ENCODE results near the gene MUC21. TPM values are rescaled to one million over a fixed set of nuclear protein-coding genes. Genes with fewer than 3 reads are reported as not detected.
"Not testable (repeated sequence)": the region's sequence is repeated elsewhere in the genome, so short reads cannot be mapped to it uniquely, and the experiment has no call there.

The MUC21 gene
- total RNA-seq, 1 experiment from 2014 or later, result not detected

DNA sequence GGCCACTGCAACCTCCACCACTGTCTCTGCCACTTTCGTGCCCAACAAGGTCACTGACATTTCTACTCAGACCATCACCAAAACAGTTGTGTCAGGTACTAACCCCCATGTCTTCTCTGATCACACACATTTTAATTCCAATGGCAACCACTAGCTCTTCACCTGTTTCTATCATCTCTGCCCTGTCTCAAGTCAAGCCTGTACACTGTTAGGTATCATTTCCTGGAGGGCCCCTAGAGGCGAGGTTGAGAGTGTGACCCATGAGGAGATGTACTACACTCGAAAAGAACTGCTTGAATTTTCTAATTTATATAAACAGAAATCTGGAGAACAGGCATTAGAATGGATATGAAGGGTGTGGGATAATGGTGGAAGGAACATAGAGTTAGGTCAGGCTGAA, 17.4 kb upstream of the MUC21 start:
- no peak for DNase-seq (ENCODE audit: extremely low read depth, low read depth)

DNA sequence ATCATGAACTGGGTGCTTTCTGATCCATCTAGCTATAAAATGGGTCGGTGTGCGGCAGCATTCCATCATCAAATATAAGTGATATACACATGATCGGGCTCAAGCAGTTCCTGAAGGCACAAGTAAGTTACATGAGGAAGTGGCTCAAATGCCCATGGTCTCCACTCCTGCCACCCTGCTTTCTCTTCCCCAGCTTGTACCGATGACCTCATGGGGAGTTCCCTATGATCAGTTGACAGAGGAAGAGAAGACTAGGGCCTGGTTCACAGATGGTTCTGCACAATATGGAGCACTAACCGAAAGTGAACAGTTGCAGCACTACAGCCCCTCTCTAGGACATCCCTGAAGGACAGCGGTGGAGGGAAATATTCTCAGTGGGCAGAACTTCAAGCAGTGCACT, 14.3 kb upstream of the MUC21 start:
- DNase-seq (ENCODE audit: extremely low read depth, low read depth), result not testable (repeated sequence)

DNA sequence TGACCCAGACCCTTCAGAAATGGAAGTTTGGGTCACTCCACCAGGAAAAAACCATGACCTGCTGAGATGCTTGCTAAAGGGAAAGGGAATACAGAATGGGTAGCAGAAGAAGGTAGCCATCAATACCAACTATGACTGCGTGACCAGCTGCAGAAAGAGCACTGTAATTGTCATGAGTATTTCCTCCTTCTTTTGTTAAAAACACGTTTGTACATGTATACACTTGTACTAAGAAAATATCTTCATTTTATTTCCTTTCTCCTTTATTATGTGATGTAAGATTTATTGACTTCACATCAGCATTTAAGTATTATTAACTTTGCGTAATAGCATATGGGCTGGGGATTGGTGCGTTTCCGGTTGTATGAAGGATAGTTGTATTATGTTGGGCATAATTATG, 12.6 kb upstream of the MUC21 start:
- DNase-seq (ENCODE audit: extremely low read depth, low read depth), result no peak

DNA sequence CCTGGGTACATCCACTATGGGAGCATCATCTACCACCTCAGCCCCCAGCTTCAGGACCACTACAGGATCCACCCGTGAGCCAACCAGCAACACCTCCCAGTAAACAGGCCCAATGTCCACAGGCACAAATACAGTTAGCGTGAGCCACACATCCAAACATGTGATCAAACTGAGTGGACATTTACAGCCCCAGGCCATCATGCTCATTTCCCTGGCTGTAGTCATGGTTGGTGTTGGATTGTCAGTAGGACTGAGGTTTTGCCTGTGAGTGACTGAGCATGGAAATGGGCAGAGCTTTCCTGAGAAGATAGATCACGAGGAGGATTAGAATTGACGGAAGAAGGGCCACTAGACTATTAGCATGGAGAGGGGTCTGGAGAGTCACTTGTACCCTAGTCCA, 10.7 kb upstream of the MUC21 start:
- no peak for DNase-seq (ENCODE audit: extremely low read depth, low read depth)

DNA sequence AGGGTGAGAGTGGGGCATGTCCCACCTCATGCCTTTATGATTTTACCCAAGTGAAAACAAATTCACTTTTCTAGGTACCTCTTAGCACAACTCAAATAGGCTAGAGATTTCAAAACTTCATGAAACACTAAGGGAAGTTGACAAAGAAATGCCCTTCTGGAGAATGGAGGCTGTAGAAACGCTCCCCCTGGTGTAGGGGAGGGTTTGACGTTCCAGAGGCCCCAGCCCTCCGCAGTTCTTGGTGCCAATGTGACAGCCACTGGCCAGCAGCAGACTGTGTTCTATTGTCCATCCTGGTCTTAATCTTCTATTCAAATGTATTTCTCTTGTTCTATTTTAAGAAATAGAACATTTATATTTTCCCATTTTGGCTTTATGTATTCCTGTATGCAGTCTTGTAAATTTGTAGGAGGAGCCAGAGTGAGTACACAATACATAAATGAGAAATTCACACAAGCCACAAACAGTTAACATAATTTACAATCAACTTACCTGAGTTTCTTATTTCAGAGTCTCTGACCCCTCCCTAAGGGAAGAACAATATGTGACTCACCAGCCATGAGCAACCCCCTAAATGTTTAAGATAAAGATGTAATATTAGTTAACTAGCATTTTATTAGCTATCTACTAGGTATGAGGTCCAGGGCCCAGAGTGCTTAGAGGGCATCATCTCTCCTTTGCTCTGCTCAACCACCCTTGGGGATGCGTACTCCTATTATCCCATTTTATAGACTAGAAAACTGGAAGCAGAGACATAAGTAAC, 8.8 kb upstream of the MUC21 start:
- DNase-seq (ENCODE audit: extremely low read depth, low read depth), result no peak

DNA sequence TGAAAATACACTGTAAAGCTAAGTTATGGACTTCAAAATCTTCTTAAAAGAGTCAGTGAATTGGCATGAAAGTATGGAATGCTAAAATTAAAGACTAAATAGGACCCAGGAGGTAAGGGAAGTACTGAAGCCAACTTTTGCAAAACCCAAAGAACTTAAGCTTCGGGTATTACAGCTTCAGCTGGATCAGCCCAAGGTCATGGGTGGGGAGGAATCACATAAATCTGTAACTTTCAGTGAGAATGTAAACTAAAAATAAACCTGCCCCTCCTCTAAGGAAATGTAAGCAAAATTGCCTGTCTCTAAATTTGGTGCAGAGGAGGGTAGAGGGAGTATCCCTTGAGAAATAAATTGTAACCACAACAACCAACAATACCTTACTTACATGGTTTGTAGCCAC, 4.4 kb upstream of the MUC21 start:
- no peak for DNase-seq (ENCODE audit: extremely low read depth, low read depth)

DNA sequence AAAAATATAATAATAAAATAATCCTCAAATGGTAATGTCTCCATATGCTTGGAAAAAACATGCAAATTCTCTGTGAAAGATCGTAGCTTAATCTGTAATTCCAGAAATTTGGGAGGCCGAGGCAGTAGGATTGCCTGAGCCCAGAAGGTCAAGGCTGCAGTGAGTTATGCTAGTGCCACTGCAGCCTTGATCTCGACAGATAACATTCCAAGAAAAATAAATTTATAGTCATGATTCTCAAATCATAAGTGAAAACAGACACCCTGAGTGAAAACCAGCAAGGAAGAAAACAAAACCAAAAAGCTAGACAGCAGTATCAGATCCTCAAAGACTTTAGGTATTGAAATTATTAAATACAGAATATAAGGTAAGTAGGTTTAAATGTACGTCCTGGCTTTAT, 3.8 kb upstream of the MUC21 start:
- no peak for DNase-seq (ENCODE audit: extremely low read depth, low read depth)

DNA sequence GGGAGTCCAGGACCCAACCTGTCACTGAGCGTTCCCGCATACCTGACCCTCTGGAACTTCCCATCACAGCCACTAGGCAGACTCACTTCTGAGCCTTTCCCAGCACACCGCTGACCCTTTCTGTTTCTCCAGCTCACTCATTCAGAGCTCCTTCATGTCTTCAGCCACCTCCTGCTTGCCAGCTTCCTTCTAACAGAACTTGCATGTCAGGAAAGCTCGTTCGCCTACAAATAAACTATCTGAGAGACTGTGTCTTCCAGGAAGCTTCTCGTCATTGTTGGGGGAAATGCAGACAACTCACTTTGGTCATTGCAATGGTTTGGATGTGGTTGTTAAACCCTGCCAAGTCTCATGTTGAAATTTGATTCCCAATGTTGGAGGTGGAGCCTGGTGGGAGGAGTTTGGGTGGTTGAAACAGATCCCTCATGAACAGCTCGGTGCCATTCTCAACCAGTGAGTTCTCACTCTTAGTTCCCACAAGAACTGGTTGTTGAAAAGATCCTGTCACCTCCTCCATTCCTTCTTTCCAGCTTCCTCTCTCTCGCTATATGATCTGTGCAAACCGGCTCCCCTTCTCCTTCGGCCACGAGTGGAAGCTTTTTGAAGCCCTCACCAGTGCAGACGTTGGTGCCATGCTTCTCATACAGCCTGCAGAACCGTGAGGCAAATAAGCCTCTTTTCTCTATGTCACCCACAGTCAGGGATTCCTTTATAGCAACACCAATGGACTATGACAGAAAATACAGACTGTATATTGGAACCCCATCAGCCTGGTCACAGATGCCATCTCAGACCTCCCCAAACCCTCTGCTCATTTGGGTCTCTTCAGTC, 1.4 kb upstream of the MUC21 start:
- DNase-seq (ENCODE audit: extremely low read depth, low read depth), result no peak

DNA sequence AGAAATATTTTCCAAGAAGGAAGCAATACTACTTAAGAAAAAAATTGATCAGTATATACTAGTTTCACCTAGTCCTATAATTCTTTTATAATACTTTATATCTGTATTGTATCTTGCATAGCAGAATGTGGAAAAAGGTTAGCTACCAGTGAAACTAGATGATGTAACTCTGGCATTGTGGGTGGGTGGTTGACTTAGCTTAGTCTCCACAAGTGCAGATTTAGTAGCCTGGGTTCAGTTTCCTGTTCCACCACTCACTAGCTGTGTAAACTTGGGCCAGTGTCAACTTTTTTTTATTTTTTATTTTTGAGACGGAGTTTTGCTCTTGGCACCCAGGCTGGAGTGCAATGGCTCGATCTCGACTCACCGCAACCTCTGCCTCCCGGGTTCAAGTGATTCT, 2.0 kb downstream of the MUC21 start:
- no peak for DNase-seq (ENCODE audit: extremely low read depth, low read depth)

DNA sequence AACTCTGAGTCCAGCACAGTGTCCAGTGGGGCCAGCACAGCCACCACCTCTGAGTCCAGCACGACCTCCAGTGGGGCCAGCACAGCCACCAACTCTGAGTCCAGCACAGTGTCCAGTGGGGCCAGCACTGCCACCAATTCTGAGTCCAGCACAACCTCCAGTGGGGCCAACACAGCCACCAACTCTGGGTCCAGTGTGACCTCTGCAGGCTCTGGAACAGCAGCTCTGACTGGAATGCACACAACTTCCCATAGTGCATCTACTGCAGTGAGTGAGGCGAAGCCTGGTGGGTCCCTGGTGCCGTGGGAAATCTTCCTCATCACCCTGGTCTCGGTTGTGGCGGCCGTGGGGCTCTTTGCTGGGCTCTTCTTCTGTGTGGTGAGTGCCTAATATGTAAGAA, 3.8 kb downstream of the MUC21 start:
- DNase-seq (ENCODE audit: extremely low read depth, low read depth), result no peak

DNA sequence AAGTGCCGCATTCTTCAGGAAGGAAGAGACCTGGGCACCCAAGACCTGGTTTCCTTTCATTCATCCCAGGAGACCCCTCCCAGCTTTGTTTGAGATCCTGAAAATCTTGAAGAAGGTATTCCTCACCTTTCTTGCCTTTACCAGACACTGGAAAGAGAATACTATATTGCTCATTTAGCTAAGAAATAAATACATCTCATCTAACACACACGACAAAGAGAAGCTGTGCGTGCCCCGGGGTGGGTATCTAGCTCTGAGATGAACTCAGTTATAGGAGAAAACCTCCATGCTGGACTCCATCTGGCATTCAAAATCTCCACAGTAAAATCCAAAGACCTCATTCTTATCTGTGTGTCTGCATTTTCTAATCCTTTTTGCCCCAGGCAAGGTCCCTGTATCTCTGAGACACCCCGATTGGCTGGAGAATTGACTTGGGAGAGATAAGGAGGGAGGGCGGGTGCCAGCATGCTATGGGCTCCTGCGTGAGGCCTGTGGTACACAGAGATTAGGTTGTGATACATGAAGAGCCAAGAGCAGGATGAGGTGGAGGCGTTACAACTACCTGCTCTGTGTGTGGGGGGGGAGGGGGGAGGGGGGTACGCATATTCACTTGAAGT, 4.8 kb downstream of the MUC21 start:
- no peak for DNase-seq (ENCODE audit: extremely low read depth, low read depth)

DNA sequence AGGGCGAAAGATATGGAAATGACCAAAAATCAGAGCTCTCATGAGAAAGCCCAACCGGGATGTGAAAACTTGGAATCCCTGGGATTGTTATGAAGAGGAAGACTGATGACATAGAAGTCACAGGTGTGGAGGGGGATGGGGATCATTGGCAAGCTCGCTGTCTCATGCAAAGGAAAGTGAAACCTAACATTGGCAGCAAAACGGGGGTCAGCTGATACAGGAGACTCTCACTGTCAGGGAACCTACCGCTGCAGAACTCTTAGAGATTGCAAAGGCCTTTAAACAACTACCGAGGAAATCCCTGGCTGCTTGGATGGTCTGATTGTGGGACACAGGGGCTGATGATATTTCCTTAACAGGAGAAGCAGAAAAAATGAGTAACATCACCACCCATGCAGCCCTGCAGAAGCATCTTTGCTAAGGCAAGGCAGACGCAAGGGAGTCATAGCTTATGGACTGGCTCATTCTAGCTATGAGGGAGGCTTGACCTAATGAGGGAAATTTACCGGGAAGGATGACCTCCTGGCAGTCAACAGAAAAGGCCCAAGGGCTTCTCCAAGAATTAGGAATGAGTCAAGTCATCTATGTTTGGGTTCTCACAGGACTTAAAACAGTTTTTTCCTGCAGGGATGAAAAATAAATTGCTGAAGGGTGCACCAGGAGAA, 7.0 kb downstream of the MUC21 start:
- DNase-seq (ENCODE audit: extremely low read depth, low read depth), result no peak

DNA sequence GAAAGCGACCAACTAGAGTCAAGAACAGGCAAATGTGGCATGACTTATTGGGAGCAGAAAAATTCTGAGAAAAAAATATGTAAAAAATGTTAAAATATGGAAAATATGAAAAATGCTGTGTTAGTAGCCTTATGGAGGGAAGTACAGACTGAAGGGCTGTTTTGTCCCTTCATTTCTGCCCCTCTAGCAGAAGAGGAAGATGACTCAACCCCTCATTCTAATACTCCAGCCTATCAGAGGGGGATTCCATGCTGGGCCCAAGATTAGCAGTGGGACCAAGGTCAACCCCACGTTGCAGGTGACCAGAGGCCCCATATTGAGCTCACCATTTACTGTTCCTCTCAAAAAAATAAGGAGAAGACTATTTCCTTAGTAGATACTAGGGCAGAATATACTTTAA, 8.4 kb downstream of the MUC21 start:
- DNase-seq (ENCODE audit: extremely low read depth, low read depth), result no peak

DNA sequence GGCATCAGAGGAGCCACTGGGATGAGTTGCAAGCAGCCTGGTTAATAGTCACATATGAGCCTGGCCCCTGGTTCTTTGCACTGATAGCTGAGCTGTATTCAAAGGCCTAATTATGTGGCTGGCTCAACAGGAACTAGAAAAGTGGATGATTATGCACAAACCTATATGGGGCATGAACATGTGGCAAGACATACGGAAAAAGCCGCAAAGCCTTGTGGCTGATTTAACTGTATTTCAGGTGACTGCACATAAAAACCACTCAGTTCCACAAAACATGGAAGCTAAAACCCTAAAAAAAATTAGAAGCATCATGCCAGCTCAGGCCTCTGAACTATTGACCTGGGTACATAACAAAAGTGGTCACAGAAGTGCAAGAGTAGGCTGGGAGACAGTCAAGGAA, 13.8 kb downstream of the MUC21 start:
- no peak for DNase-seq (ENCODE audit: extremely low read depth, low read depth)

DNA sequence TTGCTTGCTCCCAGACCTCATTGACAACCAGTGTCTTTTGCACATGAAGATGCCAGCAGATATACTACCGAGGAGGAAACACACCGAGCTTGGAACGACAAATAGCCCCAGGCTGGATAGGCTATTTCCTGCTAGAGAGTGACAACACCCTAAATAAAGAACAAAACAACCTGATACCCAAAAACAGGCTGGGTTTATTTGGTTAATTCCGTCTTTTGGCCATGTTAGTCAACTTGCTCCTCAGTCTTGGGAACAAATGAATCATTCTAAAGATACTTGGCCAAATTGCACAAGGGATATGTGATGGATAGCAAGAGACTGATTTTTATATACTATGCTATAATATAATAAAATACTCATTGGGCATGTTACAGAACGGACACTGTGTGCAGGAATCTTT, 15.3 kb downstream of the MUC21 start:
- no peak for DNase-seq (ENCODE audit: extremely low read depth, low read depth)

DNA sequence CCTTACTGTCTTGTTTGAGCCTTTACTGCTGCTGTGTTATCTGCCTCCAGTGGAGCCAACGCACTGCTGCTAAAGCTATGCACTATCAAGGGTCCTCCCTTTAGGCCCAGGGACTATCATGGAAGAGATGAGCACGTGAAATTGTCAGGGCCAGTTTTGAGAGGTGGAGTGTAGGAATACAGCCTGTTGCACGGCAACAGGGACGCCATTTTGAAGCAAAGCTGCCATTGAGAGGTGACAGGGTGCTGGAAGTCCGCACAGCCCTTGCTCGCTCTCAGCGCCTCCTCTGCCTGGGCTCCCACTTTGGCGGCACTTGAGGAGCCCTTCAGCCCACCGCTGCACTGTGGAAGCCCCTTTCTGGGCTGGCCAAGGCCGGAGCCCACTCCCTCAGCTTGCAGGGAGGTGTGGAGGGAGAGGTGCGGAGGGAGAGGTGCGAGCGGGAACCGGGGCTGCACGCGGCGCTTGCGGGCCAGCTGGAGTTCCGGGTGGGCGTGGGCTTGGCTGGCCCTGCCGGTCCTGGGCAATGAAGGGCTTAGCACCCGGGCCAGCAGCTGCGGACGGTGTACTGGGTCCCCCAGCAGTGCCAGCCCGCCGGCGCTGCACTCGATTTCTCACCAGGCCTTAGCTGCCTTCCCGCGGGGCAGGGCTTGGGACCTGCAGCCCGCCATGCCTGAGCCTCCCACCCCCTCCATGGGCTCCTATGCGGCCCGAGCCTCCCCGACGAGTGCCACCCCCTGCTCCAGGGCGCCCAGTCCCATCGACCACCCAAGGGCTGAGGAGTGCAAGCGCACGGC, 16.7 kb downstream of the MUC21 start:
- not testable (repeated sequence) for DNase-seq (ENCODE audit: extremely low read depth, low read depth)

DNA sequence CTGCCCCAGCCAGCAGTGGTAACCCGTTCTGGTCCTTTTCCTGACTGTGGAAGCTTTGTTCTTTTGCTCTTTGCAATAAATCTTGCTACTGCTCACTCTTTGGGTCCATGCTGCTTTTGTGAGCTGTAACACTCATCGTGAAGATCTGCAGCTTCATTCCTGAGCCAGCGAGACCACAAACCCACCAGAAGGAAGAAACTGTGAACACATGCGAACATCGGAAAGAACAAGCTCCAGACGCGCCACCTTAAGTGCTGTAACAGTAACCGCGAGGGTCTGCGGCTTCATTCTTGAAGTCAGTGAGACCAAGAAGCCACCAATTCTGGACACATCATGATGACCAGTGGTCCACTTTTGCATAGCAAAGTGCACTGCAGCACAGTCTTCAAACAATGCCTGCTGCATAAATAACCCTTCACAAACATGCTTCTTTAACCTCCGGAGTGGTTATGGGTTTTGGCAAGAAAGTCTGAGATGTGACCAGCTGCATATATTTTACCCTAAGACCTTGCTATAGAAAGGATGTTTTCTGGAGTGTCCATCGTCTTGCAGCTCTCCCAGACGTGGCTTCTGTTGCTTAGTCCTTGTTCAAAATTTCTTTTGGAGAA, 17.9 kb downstream of the MUC21 start:
- no peak for DNase-seq (ENCODE audit: extremely low read depth, low read depth)

DNA sequence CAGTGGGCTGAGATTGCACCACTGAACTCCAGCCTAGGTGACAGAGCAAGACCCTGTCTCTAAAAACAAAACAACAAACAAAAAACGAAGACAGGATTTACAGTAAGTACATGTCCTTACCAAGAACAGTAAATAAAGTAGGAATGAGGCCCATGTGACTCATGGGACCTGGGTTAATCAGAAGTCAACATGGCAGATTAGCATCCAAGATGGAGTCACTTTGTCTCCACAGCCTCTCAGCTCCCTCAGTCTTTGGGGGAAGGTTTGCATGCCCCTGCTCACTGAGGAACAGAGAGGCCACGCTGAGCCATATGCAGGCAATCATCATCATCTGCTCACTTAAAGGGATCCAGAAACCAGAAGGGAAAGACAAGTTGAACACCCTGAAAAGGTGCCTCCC, 19.0 kb downstream of the MUC21 start:
- no peak for DNase-seq (ENCODE audit: extremely low read depth, low read depth)

DNA sequence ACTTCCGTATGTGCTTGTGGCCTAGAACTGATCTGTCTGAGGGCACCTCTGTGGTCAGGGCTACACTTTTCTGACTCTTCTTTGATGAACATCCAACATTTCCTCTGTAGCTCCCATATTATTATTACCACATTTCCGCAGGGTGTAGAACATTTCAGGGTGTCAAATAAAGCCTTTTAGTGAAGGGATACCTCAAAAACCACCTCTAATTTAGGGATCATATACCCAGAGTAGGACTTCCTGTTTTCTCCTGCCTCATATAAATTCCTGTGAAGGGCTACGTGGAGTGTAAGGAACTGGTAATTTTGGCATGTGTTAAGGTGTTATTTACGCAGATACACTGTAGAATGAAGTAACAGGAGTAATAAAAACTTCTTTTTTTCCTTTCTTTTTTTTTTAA, 21.3 kb downstream of the MUC21 start:
- no peak for DNase-seq (ENCODE audit: extremely low read depth, low read depth)

All from NCI-H460 (cell line).